ENCODE results near the gene ATXN2. TPM values are rescaled to one million over a fixed set of nuclear protein-coding genes. Genes with fewer than 3 reads are reported as not detected.
"Not testable (repeated sequence)": the region's sequence is repeated elsewhere in the genome, so short reads cannot be mapped to it uniquely, and the experiment has no call there.

The ATXN2 gene
- polyA plus RNA-seq, 1 donor from 2014 or later: 25.1 TPM

DNA sequence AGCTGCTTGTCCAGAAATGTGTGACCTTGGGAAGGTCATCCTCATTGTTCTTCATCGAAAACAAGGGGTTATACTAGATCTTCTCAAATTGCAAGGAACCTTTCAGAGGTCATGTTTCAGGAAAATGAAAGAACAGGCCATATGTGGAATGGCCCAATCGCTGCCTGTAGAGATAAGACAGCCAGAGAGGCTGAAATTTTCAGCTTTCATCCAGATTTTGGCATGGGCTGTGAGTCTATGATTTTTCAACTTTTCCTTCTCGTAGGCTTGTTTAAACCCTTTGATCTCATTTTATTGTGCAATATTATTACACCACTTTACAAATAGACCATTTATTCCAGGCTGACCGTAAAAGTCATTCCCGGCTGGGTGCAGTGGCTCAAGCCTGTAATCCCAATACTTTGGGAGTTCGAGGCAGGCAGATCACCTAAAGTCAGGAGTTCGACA is 17.1 kb upstream of the ATXN2 start:
- no peak overlapping the region for H3K4me3 Mint-ChIP-seq
- H3K36me3 Mint-ChIP-seq: no peaks in the 10 kb centered on the region
- no peaks in the 10 kb centered on the region for H3K9me3 Mint-ChIP-seq
- no peaks in the 10 kb centered on the region for H3K4me1 Mint-ChIP-seq
- H3K27ac Mint-ChIP-seq: no peak overlapping the region
- no peaks in the 10 kb centered on the region for H3K27me3 Mint-ChIP-seq

DNA sequence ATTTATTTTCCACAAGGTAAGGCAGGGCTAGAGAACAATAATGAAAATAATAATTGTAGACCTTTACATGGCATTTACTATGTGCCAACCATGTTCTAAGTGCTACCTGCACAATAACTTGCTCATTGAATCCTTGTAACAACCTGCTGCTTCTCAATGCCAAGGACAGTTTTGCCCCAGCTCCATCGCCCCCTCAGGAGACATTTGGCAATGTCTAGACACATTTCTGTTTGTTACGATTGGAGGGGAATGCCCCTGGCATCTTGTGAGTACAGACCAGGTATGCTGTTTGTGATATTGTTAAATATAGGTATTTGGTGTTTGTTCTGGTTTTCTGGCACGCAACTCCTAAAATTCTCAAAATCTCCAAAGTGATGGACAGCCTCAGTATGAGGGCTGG is 8.1 kb upstream of the ATXN2 start:
- no peaks in the 10 kb centered on the region for H3K9me3 Mint-ChIP-seq
- H3K4me1 Mint-ChIP-seq: peaks cover 0 to 1% (median 0%) of the 10 kb centered on the region in 3 donors
- no peaks in the 10 kb centered on the region for H3K36me3 Mint-ChIP-seq
- peaks cover 2% of the 10 kb centered on the region for H3K27me3 Mint-ChIP-seq
- H3K4me3 Mint-ChIP-seq: no peak overlapping the region
- no peak overlapping the region for H3K27ac Mint-ChIP-seq

DNA sequence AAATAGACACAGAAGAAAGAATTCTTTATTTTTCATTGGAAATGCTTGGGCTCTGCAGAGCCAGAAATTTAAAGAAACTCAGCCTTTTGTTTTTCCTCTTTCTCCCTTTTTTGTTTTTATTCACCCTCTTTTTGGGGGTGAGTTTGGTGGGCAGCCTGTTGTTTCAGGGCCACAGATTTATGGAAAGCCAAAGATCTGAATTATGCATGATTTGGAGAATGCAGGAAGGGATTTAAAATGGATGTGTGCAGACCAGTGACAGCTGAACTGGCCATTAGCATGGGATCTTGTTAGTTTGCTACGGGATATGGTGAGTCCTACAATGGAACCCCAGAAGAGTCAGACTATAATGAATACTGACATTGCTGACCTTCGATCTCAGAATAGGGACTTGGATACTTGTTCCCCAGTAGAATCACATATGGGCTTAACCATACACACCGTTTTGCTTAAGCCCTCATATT is 7.7 kb upstream of the ATXN2 start:
- peaks cover 2% of the 10 kb centered on the region for H3K27me3 Mint-ChIP-seq
- no peak overlapping the region for H3K4me3 Mint-ChIP-seq
- H3K4me1 Mint-ChIP-seq: peaks cover 0 to 1% (median 0%) of the 10 kb centered on the region in 3 donors
- H3K27ac Mint-ChIP-seq: peak overlapping the region in 1 of 3 donors; percentile 65
- H3K36me3 Mint-ChIP-seq: no peaks in the 10 kb centered on the region
- no peaks in the 10 kb centered on the region for H3K9me3 Mint-ChIP-seq

DNA sequence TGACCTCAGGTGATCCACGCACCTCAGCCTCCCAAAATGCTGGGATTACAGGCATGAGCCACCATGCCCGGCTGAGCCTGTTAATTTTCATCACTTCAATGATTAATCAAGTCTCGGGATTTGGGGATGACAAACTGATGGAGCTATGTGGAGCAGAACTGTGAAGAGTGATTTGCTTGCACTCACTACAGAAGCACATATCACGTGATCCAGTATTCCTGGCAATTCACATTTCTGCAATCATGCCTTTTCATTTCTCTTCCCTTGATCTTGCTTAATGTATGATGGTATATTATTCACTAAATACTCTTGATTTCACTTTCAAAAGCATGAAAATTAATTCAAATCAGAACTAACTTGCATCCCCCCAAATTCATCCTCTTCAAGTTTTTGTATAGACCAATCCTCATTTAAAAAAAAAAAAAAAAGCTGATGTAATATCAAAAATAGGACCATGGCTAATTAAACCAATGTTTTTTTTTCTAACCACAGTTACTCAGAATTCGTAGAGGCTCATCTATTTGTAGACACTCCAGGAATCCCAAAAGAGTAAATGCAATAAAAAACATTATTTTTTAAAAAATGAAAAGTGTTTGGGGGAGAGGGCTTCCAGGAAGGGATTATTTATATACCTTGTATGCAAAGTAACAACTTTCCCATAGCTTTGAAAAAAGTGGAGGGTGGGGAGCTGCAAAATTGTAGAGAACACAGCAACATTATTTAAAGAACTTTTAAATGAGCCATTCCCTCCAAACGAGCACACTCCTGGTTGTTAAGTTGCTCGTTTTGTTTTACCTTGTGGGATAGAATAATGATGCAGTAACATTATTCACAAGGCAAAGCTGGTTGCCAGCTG is 7.0 kb upstream of the ATXN2 start:
- H3K27me3 Mint-ChIP-seq: peaks cover 2% of the 10 kb centered on the region
- no peaks in the 10 kb centered on the region for H3K36me3 Mint-ChIP-seq
- peaks cover 0 to 1% (median 0%) of the 10 kb centered on the region in 3 donors for H3K4me1 Mint-ChIP-seq
- H3K9me3 Mint-ChIP-seq: no peaks in the 10 kb centered on the region
- peak overlapping the region in 1 of 3 donors; percentile 65 for H3K27ac Mint-ChIP-seq
- H3K4me3 Mint-ChIP-seq: no peak overlapping the region

DNA sequence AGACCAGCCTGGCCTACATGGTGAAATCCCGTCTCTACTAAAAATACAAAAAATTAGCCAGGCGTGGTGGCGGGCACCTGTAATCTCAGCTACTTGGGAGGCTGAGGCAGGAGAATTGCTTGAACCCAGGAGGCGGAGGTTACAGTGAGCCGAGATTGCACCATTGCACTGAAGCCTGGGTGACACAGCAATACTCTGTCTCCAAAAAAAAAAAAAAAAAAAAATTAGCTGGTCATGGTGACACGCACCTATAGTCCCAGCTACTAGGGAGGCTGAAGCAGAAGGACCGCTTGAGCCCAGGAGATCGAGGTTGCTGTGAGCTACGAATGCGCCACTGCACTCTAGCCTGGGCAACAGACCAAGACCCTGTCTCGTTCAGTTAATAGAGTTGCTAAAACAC is 3.7 kb upstream of the ATXN2 start:
- not testable (repeated sequence) for H3K36me3 Mint-ChIP-seq, H3K4me1 Mint-ChIP-seq, H3K4me3 Mint-ChIP-seq, H3K27ac Mint-ChIP-seq, H3K9me3 Mint-ChIP-seq, H3K27me3 Mint-ChIP-seq

DNA sequence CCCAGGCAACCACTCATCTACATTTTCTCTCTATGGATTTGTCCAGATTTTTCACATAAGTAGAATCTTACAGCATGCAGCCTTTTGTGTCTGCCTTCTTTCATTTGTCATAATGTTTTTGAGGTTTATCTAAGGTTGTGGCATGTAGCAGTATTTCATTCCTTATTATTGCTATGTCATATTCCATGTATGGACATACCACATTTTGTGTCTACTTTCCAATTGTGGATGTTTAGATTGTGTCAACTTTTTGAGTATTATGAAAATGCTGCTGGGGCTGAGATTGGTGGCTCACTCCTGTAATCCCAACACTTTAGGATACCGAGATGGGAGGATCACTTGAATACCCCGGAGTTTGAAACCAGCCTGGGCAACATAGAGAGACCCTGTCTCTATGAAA is 3.2 kb upstream of the ATXN2 start:
- Mint-ChIP-seq H3K9me3 (no peaks in the 10 kb centered on the region), H3K27me3 (no peaks in the 10 kb centered on the region), H3K36me3 (no peaks in the 10 kb centered on the region), H3K4me1 (peaks cover 9 to 10% (median 10%) of the 10 kb centered on the region in 3 donors), H3K27ac (peak overlapping the region in 1 of 3 donors; percentile 43), H3K4me3 (peak overlapping the region in 1 of 4 donors; percentile 27)

DNA sequence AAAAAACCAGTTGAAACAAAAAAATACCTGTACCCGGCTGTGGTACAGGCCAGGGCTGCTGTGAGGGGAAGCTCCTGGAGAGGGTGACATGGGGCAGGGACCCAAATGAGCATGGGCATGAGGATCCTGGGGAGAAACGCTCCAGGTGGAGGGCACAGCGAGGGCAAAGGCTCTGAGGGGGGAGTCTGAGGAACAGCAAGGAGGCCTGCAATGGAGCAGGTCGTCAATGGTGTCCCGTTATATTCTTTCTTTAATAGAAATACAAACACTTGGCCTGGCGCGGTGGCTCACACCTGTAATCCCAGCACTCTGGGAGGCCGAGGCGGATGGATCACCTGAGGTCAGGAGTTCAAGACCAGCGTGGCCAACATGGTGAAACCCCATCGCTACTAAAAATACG is 1.9 kb upstream of the ATXN2 start:
- H3K27ac Mint-ChIP-seq, H3K36me3 Mint-ChIP-seq, H3K27me3 Mint-ChIP-seq, H3K9me3 Mint-ChIP-seq: not testable (repeated sequence)
- H3K4me1 Mint-ChIP-seq: peaks cover 12 to 20% (median 20%) of the 10 kb centered on the region in 3 donors
- H3K4me3 Mint-ChIP-seq: peak overlapping the region in 1 of 4 donors; percentile 32

DNA sequence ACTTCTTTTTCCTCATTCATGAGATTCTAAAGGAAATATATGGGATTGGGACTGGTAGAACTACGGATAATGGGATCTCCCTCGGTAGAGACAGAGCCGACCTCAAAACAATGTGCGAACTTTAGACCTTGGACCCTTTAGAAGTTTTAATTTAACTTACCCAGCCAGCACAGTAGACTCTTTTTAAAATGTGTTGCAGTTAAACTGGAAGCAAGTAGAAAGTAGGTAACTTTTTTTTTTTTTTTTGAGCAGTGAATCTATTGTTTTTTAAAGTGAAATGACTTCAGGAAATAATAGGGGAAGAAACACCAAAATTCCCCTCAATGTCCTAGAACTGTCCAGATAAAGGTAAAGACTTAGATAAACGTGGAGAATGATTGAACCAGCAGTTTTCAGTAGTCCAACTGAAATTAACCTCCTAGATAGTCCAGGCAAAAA is 1.1 kb upstream of the ATXN2 start:
- Mint-ChIP-seq H3K4me3 (peak overlapping the region; percentile 89 to 94 (median 92)), H3K27me3 (no peaks in the 10 kb centered on the region), H3K27ac (peak overlapping the region; percentile 96 to 98 (median 97)), H3K9me3 (no peaks in the 10 kb centered on the region), H3K36me3 (no peaks in the 10 kb centered on the region), H3K4me1 (peaks cover 14 to 20% (median 20%) of the 10 kb centered on the region in 3 donors)

DNA sequence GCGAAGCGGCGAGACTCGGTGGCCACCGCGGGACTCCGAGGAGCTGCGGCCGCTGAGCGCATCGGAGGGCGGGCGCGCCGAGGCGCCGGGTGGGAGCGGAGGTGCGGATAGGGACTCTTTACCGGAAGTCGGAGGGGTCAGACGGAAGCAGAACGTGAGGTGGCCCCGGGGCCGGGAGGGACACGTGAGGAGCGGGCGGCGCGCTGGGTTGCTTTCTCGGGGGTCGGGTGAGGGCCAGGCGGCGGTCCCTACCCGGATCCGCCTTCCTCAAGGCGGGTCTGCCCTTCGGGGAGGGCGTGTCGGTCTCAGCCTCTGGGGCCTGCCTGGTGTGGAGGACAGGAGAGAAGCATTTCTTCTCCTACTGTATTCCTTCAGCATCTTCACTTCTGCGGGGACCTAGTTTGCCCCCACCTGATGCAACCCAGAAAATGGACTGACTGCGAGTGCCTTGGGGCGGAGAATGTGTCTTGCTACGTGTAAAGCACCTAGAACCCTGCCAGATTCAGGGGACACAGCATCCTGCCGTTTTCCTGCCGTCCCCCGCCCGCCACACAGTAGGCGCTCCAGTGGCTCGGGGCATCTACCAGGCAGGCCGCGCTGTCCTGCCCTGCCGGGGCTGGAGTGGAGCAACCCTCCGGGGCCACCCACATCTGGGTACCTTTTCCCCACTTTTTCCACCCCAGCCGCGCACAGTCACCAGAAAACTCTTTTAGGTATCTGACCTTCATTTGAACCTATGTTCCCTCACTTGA is 514 bp upstream of the ATXN2 start:
- Mint-ChIP-seq H3K27ac (peak overlapping the region; percentile 96 to 98 (median 97)), H3K9me3 (no peaks in the 10 kb centered on the region), H3K4me1 (peaks cover 16 to 25% (median 24%) of the 10 kb centered on the region in 3 donors), H3K4me3 (peak overlapping the region; percentile 89 to 94 (median 92)), H3K36me3 (no peaks in the 10 kb centered on the region), H3K27me3 (no peaks in the 10 kb centered on the region)

DNA sequence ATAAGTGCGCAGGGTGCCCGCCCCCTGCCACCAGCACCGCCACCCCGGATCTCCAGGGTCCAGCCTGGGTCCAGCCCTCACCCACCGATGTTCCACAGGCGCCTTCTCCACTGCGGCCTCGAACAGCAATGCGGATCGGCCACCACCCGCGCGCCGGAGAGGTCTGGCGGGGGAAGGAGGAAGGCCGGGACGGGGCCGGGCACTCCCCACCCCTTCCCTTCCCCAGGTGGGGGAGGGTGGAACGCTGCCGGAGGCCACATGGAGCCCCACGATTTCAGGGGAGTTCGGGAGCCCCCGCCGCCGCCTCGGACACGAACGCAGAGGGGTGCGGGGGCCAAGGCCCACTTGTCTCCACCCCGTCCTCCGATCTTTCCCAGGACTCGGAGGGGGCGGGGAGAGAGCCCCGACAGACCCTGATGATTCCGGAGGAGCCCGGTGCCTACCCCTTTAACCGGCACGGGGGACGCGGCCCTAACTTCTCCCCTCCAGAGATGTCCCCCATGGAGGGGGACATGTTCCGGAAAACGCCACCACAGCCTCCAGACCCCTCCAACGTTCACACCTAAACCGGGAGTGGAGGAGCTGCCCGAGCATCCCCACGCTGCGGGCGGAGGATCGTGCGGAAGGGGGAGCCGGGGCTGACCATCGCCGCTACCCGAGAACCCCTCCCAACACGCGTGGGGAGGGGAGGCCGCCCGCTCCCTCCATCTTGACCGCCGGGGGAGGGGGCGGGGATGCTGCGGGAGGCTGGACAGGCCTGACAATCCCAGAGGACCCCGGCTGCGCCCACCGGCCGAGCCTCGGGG is 1.1 kb downstream of the ATXN2 start:
- Mint-ChIP-seq H3K27ac (peak overlapping the region; percentile 87 to 99 (median 94)), H3K36me3 (no peaks in the 10 kb centered on the region), H3K4me1 (peaks cover 18 to 32% (median 28%) of the 10 kb centered on the region in 3 donors), H3K27me3 (no peaks in the 10 kb centered on the region), H3K9me3 (no peaks in the 10 kb centered on the region), H3K4me3 (peak overlapping the region; percentile 91 to 99 (median 98))

DNA sequence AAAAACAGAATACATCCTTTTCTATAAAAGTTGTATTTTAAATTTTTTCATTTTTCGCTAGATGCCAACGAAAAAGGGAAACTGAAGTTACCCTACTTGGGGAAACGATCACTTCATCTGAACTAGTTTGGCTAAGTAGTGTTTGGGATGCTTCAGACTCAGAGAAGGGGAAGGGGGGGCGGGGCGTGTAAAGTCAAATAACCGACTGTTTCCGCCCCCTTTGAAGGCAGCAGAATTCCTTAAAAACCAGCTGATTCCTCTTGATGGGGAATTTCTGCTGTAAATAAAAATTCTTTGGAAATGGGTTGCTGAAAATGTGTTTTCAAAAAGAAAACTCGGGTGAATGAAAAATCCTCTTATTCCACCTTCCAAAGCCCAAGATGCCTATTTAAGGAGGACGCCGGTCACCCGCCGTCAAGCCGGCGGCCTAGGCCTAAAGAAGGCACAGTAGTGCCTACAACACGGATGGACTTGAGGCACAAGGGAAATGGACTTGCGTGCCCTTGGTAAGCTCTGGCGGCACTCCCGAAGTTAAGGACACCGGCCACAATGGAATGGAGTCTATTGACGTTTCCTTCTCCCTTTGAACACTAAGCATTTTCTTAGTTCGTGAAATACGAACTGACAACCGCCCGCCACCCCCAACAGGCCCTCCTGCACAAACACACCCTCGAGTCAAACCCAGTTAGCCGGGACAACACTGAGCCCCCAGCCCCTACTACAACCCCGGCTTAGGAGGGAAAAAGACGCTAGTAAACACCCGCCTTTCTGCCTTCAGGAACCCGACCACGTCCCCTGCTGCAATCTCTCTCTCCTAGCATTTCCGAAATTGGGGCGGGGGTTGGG is 1.9 kb downstream of the ATXN2 start:
- Mint-ChIP-seq H3K4me1 (peaks cover 20 to 32% (median 28%) of the 10 kb centered on the region in 3 donors), H3K27me3 (no peaks in the 10 kb centered on the region), H3K9me3 (no peaks in the 10 kb centered on the region), H3K27ac (peak overlapping the region; percentile 87 to 99 (median 94)), H3K36me3 (no peaks in the 10 kb centered on the region), H3K4me3 (peak overlapping the region; percentile 91 to 99 (median 98))

DNA sequence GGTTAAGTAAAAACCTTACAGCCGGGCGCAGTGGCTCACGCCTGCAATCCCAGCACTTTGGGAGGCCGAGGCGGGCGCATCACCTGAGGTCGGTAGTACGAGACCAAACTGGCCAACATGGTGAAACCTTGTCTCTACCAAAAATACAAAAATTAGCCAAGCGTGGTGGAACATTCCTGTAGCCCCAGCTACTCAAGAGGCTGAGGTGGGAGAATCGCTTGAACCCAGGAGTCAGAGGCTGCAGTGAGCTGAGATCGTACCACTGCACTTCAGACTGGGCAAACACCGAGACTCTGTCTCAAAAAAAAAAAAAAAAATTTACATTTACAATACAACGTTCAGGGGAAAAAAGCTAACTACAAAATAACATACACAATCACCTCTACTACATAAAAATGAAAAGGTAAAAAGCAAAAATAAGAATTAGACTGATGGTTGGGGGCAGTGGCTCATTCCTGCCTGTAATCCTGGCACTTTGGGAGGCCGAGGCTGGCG is 3.7 kb downstream of the ATXN2 start:
- not testable (repeated sequence) for H3K9me3 Mint-ChIP-seq, H3K36me3 Mint-ChIP-seq, H3K27me3 Mint-ChIP-seq
- Mint-ChIP-seq H3K4me1 (peaks cover 19 to 31% (median 27%) of the 10 kb centered on the region in 3 donors), H3K27ac (peak overlapping the region in 1 of 3 donors; percentile 63), H3K4me3 (peak overlapping the region in 2 of 4 donors; percentile 3 to 82)

DNA sequence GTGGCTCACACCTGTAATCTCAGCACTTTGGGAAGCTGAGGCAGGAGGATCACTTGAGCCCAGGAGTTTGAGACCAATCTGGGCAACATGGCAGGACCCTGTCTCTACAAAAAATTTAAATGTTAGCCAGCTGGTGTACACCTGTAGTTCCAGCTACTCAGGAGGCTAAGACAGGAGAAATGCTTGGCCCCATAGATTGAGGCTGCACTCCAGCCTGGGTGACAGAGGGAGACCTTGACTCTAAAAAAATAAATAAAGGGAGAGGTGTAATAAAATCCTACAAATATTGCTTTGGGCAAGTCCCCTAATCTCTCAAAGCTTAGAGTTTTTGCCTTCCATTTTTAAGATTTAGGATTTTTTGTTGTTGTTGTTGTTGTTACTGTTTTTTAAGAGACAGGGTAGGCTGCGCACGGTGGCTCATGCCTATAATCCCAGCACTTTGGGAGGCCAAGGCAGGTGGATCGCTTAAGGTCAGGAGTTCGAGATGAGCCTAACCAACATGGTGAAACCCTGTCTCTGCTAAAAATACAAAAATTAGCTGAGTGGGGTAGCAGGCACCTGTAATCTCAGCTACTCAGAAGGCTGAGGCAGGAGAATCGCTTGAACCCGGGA is 7.6 kb downstream of the ATXN2 start:
- H3K4me3 Mint-ChIP-seq: peak overlapping the region in 1 of 4 donors; percentile 9
- H3K36me3 Mint-ChIP-seq, H3K27ac Mint-ChIP-seq, H3K27me3 Mint-ChIP-seq, H3K9me3 Mint-ChIP-seq: not testable (repeated sequence)
- H3K4me1 Mint-ChIP-seq: peaks cover 11 to 22% (median 16%) of the 10 kb centered on the region in 3 donors

Data from IgD-negative memory B cell (primary cell).